GM13977 (cell line): Measurements from ENCODE around the gene OR4B1.
"Not testable (repeated sequence)": the region's sequence is repeated elsewhere in the genome, so short reads cannot be mapped to it uniquely, and the experiment has no call there.

Source experiments
- DNase-seq: peaks from one replicate; pipeline ENCODE4 v3.0.0; 2012; ENCODE audit warnings: low spot score
- CTCF ChIP-seq: IDR thresholded peaks from 2 replicates; pipeline ENCODE4 v1.5.1; 2012; ENCODE audit warnings: mild to moderate bottlenecking, control low read depth; ENCODE audit not compliant: insufficient read depth; ENCODE audit errors: extremely low read depth, missing control alignments
- in situ Hi-C: fragments of 300-500 bp; cut with MboI; formaldehyde crosslinking; loops from one replicate; pipeline ENCODE4 v1.12.0; 2022; ENCODE audit warnings: low sequenced_read_pairs, low pct_unique_long_range_greater_than_20kb, mixed read lengths, inconsistent platforms; ENCODE audit not compliant: unreplicated experiment

OR4B1 gene

GRCh38 chr11:48172818-48173609 is 43.6 kb upstream of the OR4B1 start:
- peak; percentile 65 for DNase-seq
- TF ChIP-seq CTCF = peak; percentile 93
- in situ Hi-C loops = no loop called here

GRCh38 chr11:48177661-48178060 is 38.9 kb upstream of the OR4B1 start:
- in situ Hi-C loops = no loop called here
- TF ChIP-seq CTCF = no peak
- DNase-seq = no peak

- TF ChIP-seq CTCF = no peak
- no peak for DNase-seq
- in situ Hi-C loops = no loop called here
Observed at GRCh38 chr11:48180627-48181026, 36.0 kb upstream of the OR4B1 start.

- in situ Hi-C loops = no loop called here
- TF ChIP-seq CTCF = no peak
Observed at GRCh38 chr11:48182860-48183526, 33.6 kb upstream of the OR4B1 start.

GRCh38 chr11:48184452-48184851 is 32.2 kb upstream of the OR4B1 start:
- no peak for DNase-seq
- in situ Hi-C loops = no loop called here
- no peak for TF ChIP-seq CTCF

More at GRCh38 chr11:48182860-48183526, 33.6 kb upstream of the OR4B1 start:
- no peak for DNase-seq

GRCh38 chr11:48190906-48191654 is 25.5 kb upstream of the OR4B1 start:
- in situ Hi-C loops, DNase-seq: not testable (repeated sequence)
